Fibroblast of the aortic adventitia (primary cell): Measurements from ENCODE around the gene HIVEP2. TPM values are rescaled to one million over a fixed set of nuclear protein-coding genes. Genes with fewer than 3 reads are reported as not detected.

Experiments
- DNase-seq: peaks from one replicate; pipeline ENCODE4 v3.0.0-alpha.2; 2010; ENCODE audit warnings: low read depth
- H3K4me3 ChIP-seq: 2 replicates; pipeline ENCODE4 v1.5.1; 2011; ENCODE audit warnings: low read depth, mild to moderate bottlenecking, control low read depth, low read length, moderate library complexity
- total RNA-seq: library from RNA; depleted of rRNA; stranded (reverse); fragments of >200 nt; gene quantifications from 2 replicates; pipeline ENCODE4 v1.2.3, GENCODE V29; 2012; ENCODE audit warnings: low replicate concordance
- TF ChIP-seq, protein P1 (sequence below): IDR thresholded peaks from 2 replicates; pipeline ENCODE4 v1.5.1; 2011; ENCODE audit warnings: mild to moderate bottlenecking, low read length, control low read depth, inconsistent platforms; ENCODE audit not compliant: insufficient read depth

Gene HIVEP2
- total RNA-seq, 1 donor: 23.1 TPM

DNA sequence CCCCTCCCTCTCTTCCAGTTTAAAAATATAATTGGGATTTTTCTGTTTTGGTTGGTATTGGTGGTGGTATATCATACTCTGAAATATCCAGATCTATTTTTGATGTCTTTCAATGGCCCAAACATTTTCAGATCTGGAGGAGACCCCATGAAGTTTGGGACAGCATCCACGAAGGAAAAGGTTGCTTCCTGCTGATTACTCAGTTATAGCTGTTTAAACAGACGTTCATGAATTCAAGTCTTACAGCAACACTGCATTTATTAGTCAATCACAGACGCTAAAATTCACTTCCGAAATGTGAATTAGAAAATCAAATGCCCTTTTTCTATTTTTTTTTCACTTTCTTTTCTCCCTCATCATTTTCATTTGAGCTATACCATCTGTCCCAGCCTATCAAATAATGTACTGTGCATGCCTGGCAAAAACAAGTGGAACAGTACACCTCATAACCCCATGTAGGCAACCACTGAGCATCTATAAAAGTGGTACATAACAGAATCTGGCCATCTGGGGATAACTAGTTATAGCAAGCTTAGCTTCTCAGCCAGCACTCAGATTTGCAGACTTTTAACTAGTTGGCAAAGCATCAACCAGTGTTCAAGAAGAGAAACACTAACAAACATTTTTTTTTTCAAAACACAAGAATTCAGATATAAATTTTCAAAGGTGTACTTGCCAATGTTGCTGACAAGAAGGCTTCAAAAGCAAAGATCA, 124.5 kb downstream of the HIVEP2 start:
- DNase-seq: peak; percentile 45
- TF ChIP-seq, protein P1, sequence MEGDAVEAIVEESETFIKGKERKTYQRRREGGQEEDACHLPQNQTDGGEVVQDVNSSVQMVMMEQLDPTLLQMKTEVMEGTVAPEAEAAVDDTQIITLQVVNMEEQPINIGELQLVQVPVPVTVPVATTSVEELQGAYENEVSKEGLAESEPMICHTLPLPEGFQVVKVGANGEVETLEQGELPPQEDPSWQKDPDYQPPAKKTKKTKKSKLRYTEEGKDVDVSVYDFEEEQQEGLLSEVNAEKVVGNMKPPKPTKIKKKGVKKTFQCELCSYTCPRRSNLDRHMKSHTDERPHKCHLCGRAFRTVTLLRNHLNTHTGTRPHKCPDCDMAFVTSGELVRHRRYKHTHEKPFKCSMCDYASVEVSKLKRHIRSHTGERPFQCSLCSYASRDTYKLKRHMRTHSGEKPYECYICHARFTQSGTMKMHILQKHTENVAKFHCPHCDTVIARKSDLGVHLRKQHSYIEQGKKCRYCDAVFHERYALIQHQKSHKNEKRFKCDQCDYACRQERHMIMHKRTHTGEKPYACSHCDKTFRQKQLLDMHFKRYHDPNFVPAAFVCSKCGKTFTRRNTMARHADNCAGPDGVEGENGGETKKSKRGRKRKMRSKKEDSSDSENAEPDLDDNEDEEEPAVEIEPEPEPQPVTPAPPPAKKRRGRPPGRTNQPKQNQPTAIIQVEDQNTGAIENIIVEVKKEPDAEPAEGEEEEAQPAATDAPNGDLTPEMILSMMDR: no peak
- H3K4me3 ChIP-seq: peak overlapping the region; percentile 57

DNA sequence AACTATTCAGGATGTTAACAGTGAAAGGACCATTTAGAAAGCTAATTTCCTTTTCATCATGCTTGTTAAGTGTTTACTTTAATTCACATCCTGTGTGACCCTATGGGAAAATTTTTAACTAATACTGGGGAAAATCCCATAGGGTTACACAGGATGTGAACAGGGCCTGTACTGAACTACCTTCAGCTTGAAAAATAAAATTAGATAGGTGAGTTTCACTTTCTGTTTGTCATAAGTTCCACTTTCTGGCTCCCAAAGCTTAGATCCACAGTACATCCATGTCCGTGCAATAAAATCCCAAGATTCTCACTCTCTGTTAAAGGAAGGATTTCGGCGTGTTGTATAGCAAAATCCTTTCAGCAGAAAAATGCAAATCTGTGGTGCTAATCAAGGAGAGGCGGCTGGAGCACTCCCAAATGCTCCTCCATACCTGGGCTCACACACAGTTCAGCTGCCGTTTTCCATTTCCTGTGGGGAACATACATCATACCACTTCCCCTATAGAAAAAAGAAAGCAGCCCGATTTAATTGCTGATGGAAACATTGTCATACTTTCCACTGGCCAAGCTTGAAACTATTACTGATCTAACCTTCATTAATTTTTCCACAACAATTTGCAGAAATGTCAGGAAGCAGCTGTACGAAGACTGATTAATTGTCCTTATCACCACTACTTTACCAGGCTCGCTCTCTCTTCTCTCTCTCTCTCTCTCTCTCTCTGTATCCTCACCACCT, 125.2 kb downstream of the HIVEP2 start:
- H3K4me3 ChIP-seq: peak overlapping the region; percentile 57
- DNase-seq: peak; percentile 56

DNA sequence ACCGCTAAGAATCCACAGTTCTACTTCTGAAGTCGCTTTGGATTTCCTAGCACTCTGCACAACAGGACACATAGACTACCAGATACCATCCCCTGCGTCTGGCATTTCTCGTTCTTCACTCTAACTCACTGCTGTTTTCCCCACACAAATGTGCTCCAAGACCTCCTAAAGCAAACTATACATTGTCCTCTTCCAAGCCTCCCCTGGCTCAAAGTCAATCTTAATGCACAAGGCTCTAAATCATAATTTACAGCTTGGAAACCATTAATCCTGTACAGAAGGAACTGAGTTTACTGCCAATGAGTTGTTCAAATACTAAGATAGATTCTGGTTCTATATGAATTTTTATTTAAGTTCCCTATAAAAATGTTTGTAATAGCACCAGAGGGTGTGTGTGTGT, 128.5 kb downstream of the HIVEP2 start:
- no peak for DNase-seq
- TF ChIP-seq, protein P1: no peak
- no peak overlapping the region for H3K4me3 ChIP-seq

More for the DNA sequence above, 125.2 kb downstream of the HIVEP2 start:
- TF ChIP-seq, protein P1: no peak

DNA sequence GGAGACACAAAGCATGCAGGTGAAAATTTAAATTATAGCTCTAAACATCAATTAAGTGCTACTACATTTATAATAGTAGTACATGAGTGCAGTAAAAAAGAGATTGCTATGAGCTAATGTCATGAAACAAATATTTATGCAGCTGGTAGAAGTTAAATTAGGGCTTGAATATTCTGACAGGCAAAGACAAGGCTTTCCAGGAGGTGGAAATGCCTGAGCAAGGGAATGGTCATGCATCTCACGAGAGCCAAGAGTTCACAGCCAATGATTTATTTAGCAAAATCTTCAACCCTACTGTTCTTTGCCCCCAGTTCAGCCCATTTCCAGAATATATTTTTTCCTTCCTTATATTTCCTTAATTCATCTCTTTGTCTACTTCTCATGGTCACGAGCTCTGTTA, 128.9 kb downstream of the HIVEP2 start:
- peak; percentile 70 for DNase-seq
- TF ChIP-seq, protein P1: no peak
- H3K4me3 ChIP-seq: no peak overlapping the region

DNA sequence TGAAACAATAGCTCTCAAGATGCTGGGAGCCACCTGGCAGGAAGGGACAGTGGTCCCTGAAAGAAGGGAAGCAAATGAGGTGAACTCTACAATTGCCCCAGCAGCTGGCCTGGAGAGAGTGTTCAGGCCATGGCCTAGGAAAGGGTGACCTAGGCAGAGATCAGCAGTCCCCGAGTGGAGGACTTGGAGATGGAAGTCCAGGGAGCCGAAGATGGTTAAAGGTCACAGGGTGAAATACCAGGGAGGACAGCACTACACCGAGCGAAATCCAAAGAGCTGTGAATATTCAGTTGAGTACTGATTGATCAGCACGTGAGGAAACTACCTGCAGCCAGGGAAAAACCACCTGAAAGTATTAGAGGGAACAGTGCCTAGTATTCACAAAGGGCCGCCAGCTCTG, 133.1 kb downstream of the HIVEP2 start:
- TF ChIP-seq, protein P1: no peak
- no peak for DNase-seq
- no peak overlapping the region for H3K4me3 ChIP-seq

DNA sequence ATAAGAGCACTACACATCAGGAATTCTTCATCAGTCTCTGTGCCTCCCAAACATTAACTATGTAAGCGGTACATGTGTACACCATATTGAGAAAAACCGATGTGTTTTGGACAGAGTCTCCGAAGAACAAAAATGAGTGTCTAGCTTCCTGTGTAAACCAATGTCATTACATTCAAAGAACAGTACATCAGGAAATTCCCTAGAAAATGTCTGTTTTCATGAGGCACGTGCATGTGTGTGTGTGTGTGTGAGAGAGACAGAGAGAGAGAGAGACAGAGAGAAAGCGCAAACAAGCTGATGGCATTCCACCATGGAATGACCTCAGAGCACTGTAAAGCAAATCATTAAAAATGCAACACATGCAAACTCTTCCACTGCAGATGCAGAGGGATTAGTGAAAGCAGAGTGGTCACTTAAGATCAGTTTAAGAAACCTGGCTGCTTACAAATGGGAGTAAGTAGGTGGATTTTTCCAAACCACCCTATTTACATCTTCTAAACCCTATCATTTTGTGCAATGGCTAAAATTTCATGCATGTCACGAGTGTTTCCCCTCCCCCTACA, 133.9 kb downstream of the HIVEP2 start:
- DNase-seq: no peak
- TF ChIP-seq, protein P1: no peak
- no peak overlapping the region for H3K4me3 ChIP-seq
